PC-9 (cell line): ENCODE results near the gene RHOBTB1. TPM values are rescaled to one million over a fixed set of nuclear protein-coding genes. Genes with fewer than 3 reads are reported as not detected.

Source experiments
- BruUV-seq: library from RNA; stranded (reverse); fragments of 400-500 nt; replicated peaks from 2 replicates; lab custom pipeline; 2021; lab: Mats Ljungman, UMichigan
- CTCF ChIA-PET: fragments of 300-600 bp; sonication (Branson Sonifier 250); formaldehyde crosslinking; loops from one replicate; lab custom pipeline; 2022; ENCODE audit warnings: antibody characterized with exemption; lab: Charles Lee
- POLR2A ChIA-PET: fragments of 300-600 bp; sonication (Branson Sonifier 250); formaldehyde crosslinking; loops from one replicate; lab custom pipeline; 2022; ENCODE audit warnings: antibody characterized with exemption; ENCODE audit not compliant: unreplicated experiment; lab: Charles Lee
- DNase-seq, 2 experiments: peaks; one replicate each; pipeline versions ENCODE4 v3.0.0 to v3.0.0-alpha.2; 2015 to 2022; ENCODE audit warnings: mixed read lengths in 1 of 2
- H2AFZ ChIP-seq: fragments of 200-600 bp; sonication (generic); 2 replicates; pipeline ENCODE4 v1.8.1; 2017; ENCODE audit warnings: antibody characterized with exemption
- H3F3A ChIP-seq: fragments of 200-600 bp; sonication (generic); 2 replicates; pipeline ENCODE4 v1.8.1; 2017; ENCODE audit warnings: antibody characterized with exemption, mild to moderate bottlenecking, low read depth; ENCODE audit not compliant: insufficient read depth
- H3K27ac ChIP-seq: fragments of 200-600 bp; sonication (generic); 2 replicates; pipeline ENCODE4 v1.6.1; 2016; ENCODE audit warnings: mixed run types
- H3K27me3 ChIP-seq: fragments of 200-600 bp; sonication (generic); 2 replicates; pipeline ENCODE4 v1.6.1; 2016; ENCODE audit warnings: low read depth, mixed run types; ENCODE audit not compliant: insufficient read depth
- H3K36me3 ChIP-seq: fragments of 200-600 bp; sonication (generic); 2 replicates; pipeline ENCODE4 v1.6.1; 2016; ENCODE audit warnings: low read depth, mixed run types
- H3K4me1 ChIP-seq: fragments of 200-600 bp; sonication (generic); replicated peaks from 2 replicates; pipeline ENCODE4 v1.6.1; 2016; ENCODE audit warnings: mixed run types; ENCODE audit not compliant: insufficient read depth
- H3K4me2 ChIP-seq: fragments of 200-600 bp; sonication (generic); 2 replicates; pipeline ENCODE4 v1.6.1; 2017; ENCODE audit warnings: mixed run types
- H3K4me3 ChIP-seq: fragments of 200-600 bp; sonication (generic); 2 replicates; pipeline ENCODE4 v1.6.1; 2016; ENCODE audit warnings: mixed run types
- H3K79me2 ChIP-seq: fragments of 200-600 bp; sonication (generic); 2 replicates; pipeline ENCODE4 v1.6.1; 2017; ENCODE audit warnings: low read depth, mixed run types
- H3K9me2 ChIP-seq: fragments of 200-600 bp; sonication (generic); 2 replicates; pipeline ENCODE4 v1.8.1; 2017; ENCODE audit warnings: mild to moderate bottlenecking; ENCODE audit not compliant: insufficient read depth
- H3K9me3 ChIP-seq: fragments of 200-600 bp; sonication (generic); 2 replicates; pipeline ENCODE4 v1.8.1; 2016; ENCODE audit warnings: low read depth; ENCODE audit not compliant: insufficient read depth
- H4K20me1 ChIP-seq: fragments of 200-600 bp; sonication (generic); 2 replicates; pipeline ENCODE4 v1.8.1; 2017; ENCODE audit not compliant: insufficient read depth
- CTCF ChIP-seq: fragments of 200-600 bp; sonication (generic); conservative IDR thresholded peaks from 2 replicates; pipeline ENCODE4 v1.6.1; 2017; ENCODE audit warnings: mixed run types, antibody characterized with exemption, mild to moderate bottlenecking, moderate library complexity
- EZH2 ChIP-seq: fragments of 200-600 bp; sonication (generic); IDR thresholded peaks from 2 replicates; pipeline ENCODE4 v1.8.0; 2017; ENCODE audit warnings: antibody characterized with exemption, low read depth
- intact Hi-C: fragments of 100-400 bp; cut with micrococcal nuclease; formaldehyde crosslinking; loops from one replicate; pipeline ENCODE4 v1.10.0; 2022; ENCODE audit not compliant: unreplicated experiment
- total RNA-seq: library from RNA; stranded (reverse); gene quantifications from 2 replicates; pipeline ENCODE4 v1.2.3, GENCODE V29; 2021

The RHOBTB1 gene
- total RNA-seq, 1 experiment from 2014 or later, result 5.2 TPM

GRCh38 chr10:60906411-60906810, 37.6 kb downstream of the RHOBTB1 start:
- DNase-seq, result no peak
- no peak overlapping the region for H2AFZ ChIP-seq
- no peak overlapping the region for H3K4me2 ChIP-seq
- H3K79me2 ChIP-seq, result no peaks in the 10 kb centered on the region
- H3K27me3 ChIP-seq, result no peaks in the 10 kb centered on the region
- no peaks in the 10 kb centered on the region for H3K9me2 ChIP-seq
- H3K36me3 ChIP-seq, result no peaks in the 10 kb centered on the region
- CTCF ChIA-PET, result no interaction called here
- no TSS peak for BruUV-seq
- TF ChIP-seq EZH2, result no peak
- TF ChIP-seq CTCF, result no peak
- H4K20me1 ChIP-seq, result no peaks in the 10 kb centered on the region
- H3K9me3 ChIP-seq, result no peaks in the 10 kb centered on the region
- H3K4me3 ChIP-seq, result no peak overlapping the region
- no peaks in the 10 kb centered on the region for H3K4me1 ChIP-seq
- H3K27ac ChIP-seq, result no peak overlapping the region
- no peaks in the 10 kb centered on the region for H3F3A ChIP-seq
- intact Hi-C loops, result no loop called here
- POLR2A ChIA-PET, result no interaction called here

GRCh38 chr10:60905580-60905979, 38.4 kb downstream of the RHOBTB1 start:
- DNase-seq, result peak in 1 of 2 experiments; percentile 34
- Histone ChIP-seq H3F3A (no peaks in the 10 kb centered on the region), H3K4me2 (no peak overlapping the region), H3K4me1 (no peaks in the 10 kb centered on the region), H3K27ac (no peak overlapping the region), H2AFZ (no peak overlapping the region), H4K20me1 (no peaks in the 10 kb centered on the region), H3K36me3 (no peaks in the 10 kb centered on the region), H3K9me3 (no peaks in the 10 kb centered on the region), H3K27me3 (no peaks in the 10 kb centered on the region), H3K4me3 (no peak overlapping the region), H3K79me2 (no peaks in the 10 kb centered on the region), H3K9me2 (no peaks in the 10 kb centered on the region)
- no peak for TF ChIP-seq CTCF
- TF ChIP-seq EZH2, result no peak
- intact Hi-C loops, result no loop called here
- no TSS peak for BruUV-seq
- POLR2A ChIA-PET, result no interaction called here
- CTCF ChIA-PET, result no interaction called here

- no TSS peak for BruUV-seq
- Histone ChIP-seq H2AFZ (no peak overlapping the region), H3F3A (no peaks in the 10 kb centered on the region), H3K4me1 (no peaks in the 10 kb centered on the region), H3K4me3 (no peak overlapping the region), H3K9me3 (no peaks in the 10 kb centered on the region), H3K9me2 (no peaks in the 10 kb centered on the region), H3K79me2 (no peaks in the 10 kb centered on the region), H3K4me2 (no peak overlapping the region), H3K27ac (no peak overlapping the region), H3K36me3 (no peaks in the 10 kb centered on the region), H4K20me1 (no peaks in the 10 kb centered on the region), H3K27me3 (no peaks in the 10 kb centered on the region)
- ChIA-PET CTCF (no interaction called here), POLR2A (no interaction called here)
- intact Hi-C loops, result no loop called here
- TF ChIP-seq EZH2 (no peak), CTCF (no peak)
- no peak for DNase-seq
These were observed 40.9 kb downstream of the RHOBTB1 start for GRCh38 chr10:60903096-60903495.
